ENCODE results near the gene HOXA6. TPM values are rescaled to one million over a fixed set of nuclear protein-coding genes. Genes with fewer than 3 reads are reported as not detected.

HOXA6 gene
- total and polyA plus RNA-seq, 2 donors (not counting 3 experiments of a cell fraction or from before 2014, with no cell fraction given), result 10.0 to 20.7 TPM

DNA sequence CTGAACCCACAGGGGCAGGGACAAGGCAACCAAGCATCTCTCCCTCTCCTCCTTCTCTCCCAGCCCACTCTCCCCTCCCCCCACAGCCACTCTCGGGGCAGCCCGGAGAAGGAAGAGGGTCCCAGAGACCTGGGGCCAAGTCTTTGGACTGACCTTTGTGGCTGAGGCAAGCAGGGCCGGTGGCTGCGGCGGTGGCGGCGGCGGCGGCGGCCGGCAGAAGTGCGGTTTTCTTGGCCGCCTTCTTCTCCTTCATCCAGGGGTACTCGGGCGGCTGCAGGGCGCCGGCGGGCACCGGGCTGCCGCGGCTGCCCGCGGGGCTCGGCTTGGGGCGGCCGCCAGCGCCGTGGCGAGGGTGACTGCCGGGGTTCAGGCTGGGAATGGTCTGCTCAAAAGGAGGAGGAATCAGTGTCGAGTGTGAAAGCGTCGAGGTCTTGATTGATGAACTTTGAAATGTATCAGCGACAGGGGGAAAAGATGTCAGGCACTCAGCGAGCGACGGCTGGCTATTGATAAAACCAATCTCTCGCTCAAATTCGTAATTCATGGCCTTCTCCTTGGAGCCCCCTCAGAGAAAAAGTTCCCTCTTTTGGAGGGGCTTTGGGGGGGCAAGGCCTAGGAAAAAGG, 45.5 kb downstream of the HOXA6 start:
- Histone ChIP-seq H3K36me3 (ENCODE audit: control insufficient read depth in 2 of 2, extremely low read depth in 1 of 2, insufficient read depth in 2 of 2, low read length in 2 of 2) (peaks cover 0 to 3% of the 10 kb centered on the region in 2 experiments), H2AFZ (ENCODE audit: low read depth, low read length) (no peak overlapping the region), H3K4me3 (replicated peaks in 1 of 3; ENCODE audit: insufficient read depth in 1 of 3, low read depth in 1 of 3, low read length in 3 of 3) (peak overlapping the region; percentile 35 to 92 (median 45)), H3K79me2 (ENCODE audit: control insufficient read depth, insufficient read depth, low read length) (peaks cover 92% of the 10 kb centered on the region), H3K9ac (replicated peaks; ENCODE audit: extremely low read depth, insufficient read depth, low read length) (peak overlapping the region; percentile 71), H3K27me3 (ENCODE audit: control insufficient read depth in 2 of 2, insufficient read depth in 2 of 2, low read length in 2 of 2) (no peaks in the 10 kb centered on the region), H4K20me1 (replicated peaks; ENCODE audit: control insufficient read depth, extremely low read depth, insufficient read depth, low read length) (no peaks in the 10 kb centered on the region), H3K27ac (ENCODE audit: insufficient read depth, low read depth, low read length) (peak overlapping the region; percentile 93), H3K4me2 (ENCODE audit: insufficient read depth, low read length) (peak overlapping the region; percentile 74), H3K4me1 (ENCODE audit: control insufficient read depth, extremely low read depth, insufficient read depth, low read length) (peaks cover 87% of the 10 kb centered on the region), H3K9me3 (replicated peaks; ENCODE audit: control insufficient read depth, insufficient read depth, low read length) (no peaks in the 10 kb centered on the region), H3K9me1 (replicated peaks; ENCODE audit: control insufficient read depth, extremely low read depth, insufficient read depth, low read length) (no peaks in the 10 kb centered on the region)
- DNase-seq (ENCODE audit: low read depth, low spot score), result no peak
- intact Hi-C loops (cut with micrococcal nuclease) (loop anchor here (1.0 to 5.0 kb wide), 3 partner anchors 16 to 730 kb away; partner anchors contain the start of gene HOXA9), dilution Hi-C loops (cut with MboI; ENCODE audit: extremely low pct_ligation_motif_present, low sequenced_read_pairs) (no loop called here)
- ChIA-PET CTCF (interaction anchor here (6.5 to 9.6 kb wide), 2 partner anchors 13 to 246 kb away, joined by 62 to 124 read pairs; no protein-coding TSS in a partner anchor), POLR2A (no interaction called here)
- no peak for FAIRE-seq
- BruUV-seq (replicated peaks), result no TSS peak
- TF ChIP-seq FOS (IDR thresholded peaks at IDR 0.05; ENCODE audit: borderline replicate concordance, insufficient read depth, low read length) (no peak), MYC (IDR thresholded peaks at IDR 0.05; ENCODE audit: low read depth, low read length) (no peak), POLR2AphosphoS5 (IDR thresholded peaks at IDR 0.05; ENCODE audit: insufficient read depth, low read depth, low read length) (no peak), JUN (IDR thresholded peaks at IDR 0.05; ENCODE audit: borderline replicate concordance, insufficient read depth, insufficient read length, low read depth) (no peak), POLR2A (IDR thresholded peaks at IDR 0.05; ENCODE audit: low read depth, low read length) (no peak), GATA2 (IDR thresholded peaks at IDR 0.05; ENCODE audit: insufficient read depth, insufficient read length, low read depth, low read length) (no peak), EZH2 (IDR thresholded peaks at IDR 0.05; ENCODE audit: borderline replicate concordance, low read depth, low read length, severe bottlenecking) (no peak)
- TF ChIP-seq, protein P1, sequence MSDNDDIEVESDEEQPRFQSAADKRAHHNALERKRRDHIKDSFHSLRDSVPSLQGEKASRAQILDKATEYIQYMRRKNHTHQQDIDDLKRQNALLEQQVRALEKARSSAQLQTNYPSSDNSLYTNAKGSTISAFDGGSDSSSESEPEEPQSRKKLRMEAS (IDR thresholded peaks at IDR 0.05; ENCODE audit: insufficient read depth, insufficient read length), result no peak
- TF ChIP-seq, protein P2, sequence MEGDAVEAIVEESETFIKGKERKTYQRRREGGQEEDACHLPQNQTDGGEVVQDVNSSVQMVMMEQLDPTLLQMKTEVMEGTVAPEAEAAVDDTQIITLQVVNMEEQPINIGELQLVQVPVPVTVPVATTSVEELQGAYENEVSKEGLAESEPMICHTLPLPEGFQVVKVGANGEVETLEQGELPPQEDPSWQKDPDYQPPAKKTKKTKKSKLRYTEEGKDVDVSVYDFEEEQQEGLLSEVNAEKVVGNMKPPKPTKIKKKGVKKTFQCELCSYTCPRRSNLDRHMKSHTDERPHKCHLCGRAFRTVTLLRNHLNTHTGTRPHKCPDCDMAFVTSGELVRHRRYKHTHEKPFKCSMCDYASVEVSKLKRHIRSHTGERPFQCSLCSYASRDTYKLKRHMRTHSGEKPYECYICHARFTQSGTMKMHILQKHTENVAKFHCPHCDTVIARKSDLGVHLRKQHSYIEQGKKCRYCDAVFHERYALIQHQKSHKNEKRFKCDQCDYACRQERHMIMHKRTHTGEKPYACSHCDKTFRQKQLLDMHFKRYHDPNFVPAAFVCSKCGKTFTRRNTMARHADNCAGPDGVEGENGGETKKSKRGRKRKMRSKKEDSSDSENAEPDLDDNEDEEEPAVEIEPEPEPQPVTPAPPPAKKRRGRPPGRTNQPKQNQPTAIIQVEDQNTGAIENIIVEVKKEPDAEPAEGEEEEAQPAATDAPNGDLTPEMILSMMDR (IDR thresholded peaks at IDR 0.05; ENCODE audit: extremely low read depth in 1 of 2, insufficient read depth in 1 of 2, low read depth in 1 of 2, low read length in 2 of 2), result no peak

Data from endothelial cell of umbilical vein (primary cell).